HepG2 (cell line): ENCODE data around the gene FAAP20. TPM values are rescaled to one million over a fixed set of nuclear protein-coding genes. Genes with fewer than 3 reads are reported as not detected.
A peak's percentile ranks its signal among the peaks of the same experiment; 100 is the strongest.

ENCODE experiments used
- ATAC-seq: fragments of 200-7000 bp; cut with Tn5 transposase; 3 replicates; pipeline ENCODE4 v1.9.1; 2020; ENCODE audit warnings: mild to moderate bottlenecking, moderate library complexity
- Bru-seq: library from RNA; stranded (reverse); fragments of 400-500 nt; gene quantifications from one replicate; lab custom pipeline; 2021; lab: Mats Ljungman, UMichigan
- BruChase-seq, 2 experiments: library from RNA; stranded (reverse); fragments of 400-500 nt; gene quantifications; one replicate each; lab custom pipeline; 2021; lab: Mats Ljungman, UMichigan
- BruUV-seq: library from RNA; stranded (reverse); fragments of 400-500 nt; replicated peaks from 2 replicates; lab custom pipeline; 2021; lab: Mats Ljungman, UMichigan
- CTCF ChIA-PET: fragments of 300-600 bp; formaldehyde crosslinking; extraction: SDS; loops from one replicate; lab custom pipeline; 2021; ENCODE audit warnings: low total read pairs, inconsistent platforms, low intra/inter-chr PET ratio; lab: Yijun Ruan, JAX
- POLR2A ChIA-PET: fragments of 350-600 bp; sonication (Branson Sonifier 250); formaldehyde crosslinking; loops from one replicate; lab custom pipeline; 2020; ENCODE audit warnings: antibody characterized with exemption, inconsistent platforms; lab: Yijun Ruan, JAX
- DNase-seq: peaks from one replicate; pipeline ENCODE4 v3.0.0-alpha.2; 2015; ENCODE audit warnings: low spot score
- FAIRE-seq: peaks from 3 replicates; lab custom pipeline; 2011; peaks lifted over from hg19 to GRCh38; lab: Jason Lieb, UNC
- H2AFZ ChIP-seq: one replicate; pipeline ENCODE4 v1.6.1; 2011; ENCODE audit warnings: low read length, inconsistent platforms
- H3K27ac ChIP-seq: fragments of 300-600 bp; 3 replicates; pipeline ENCODE4 v1.8.0; 2011; ENCODE audit warnings: mixed run types, mild to moderate bottlenecking, mixed read lengths, low read length, inconsistent platforms; ENCODE audit not compliant: insufficient read depth; ENCODE audit errors: extremely low read length
- H3K27me3 ChIP-seq, 2 experiments: fragments of 200-600 bp in 1 of 2; 2 replicates in 1 of 2; 3 replicates in 1 of 2; pipeline versions ENCODE4 v1.6.0 to v1.8.0; 2011; ENCODE audit warnings: low read length in 2 of 2, mild to moderate bottlenecking in 2 of 2, moderate library complexity in 2 of 2, inconsistent platforms in 1 of 2; ENCODE audit not compliant: insufficient read depth in 2 of 2, control insufficient read depth in 1 of 2
- H3K36me3 ChIP-seq, 2 experiments: fragments of 200-600 bp in 1 of 2; replicated peaks in 1 of 2; 2 replicates in 1 of 2; 3 replicates in 1 of 2; pipeline versions ENCODE4 v1.5.1 to v1.8.0; 2011; ENCODE audit warnings: low read length in 2 of 2, inconsistent platforms in 1 of 2; ENCODE audit not compliant: insufficient read depth in 2 of 2, control insufficient read depth in 1 of 2
- H3K4me1 ChIP-seq: 2 replicates; pipeline ENCODE4 v1.5.1; 2012; ENCODE audit warnings: low read length, inconsistent platforms; ENCODE audit not compliant: insufficient read depth
- H3K4me2 ChIP-seq: 2 replicates; pipeline ENCODE4 v1.6.0; 2011; ENCODE audit warnings: low read depth, low read length, inconsistent platforms
- H3K4me3 ChIP-seq, 3 experiments: fragments of 200-600 bp in 1 of 3; sonication (generic), shearing (Covaris generic) in 1 of 3; replicated peaks in 1 of 3; 2 replicates each; pipeline ENCODE4 v1.5.1; 2011 to 2016; ENCODE audit warnings: low read length in 3 of 3, inconsistent platforms in 2 of 3, low read depth in 2 of 3, mild to moderate bottlenecking in 2 of 3, control low read depth in 1 of 3, mixed read lengths in 1 of 3; ENCODE audit not compliant: insufficient read depth in 1 of 3
- H3K79me2 ChIP-seq: one replicate; pipeline ENCODE4 v1.6.1; 2011; ENCODE audit warnings: low read length, inconsistent platforms; ENCODE audit not compliant: insufficient read depth
- H3K9ac ChIP-seq: 2 replicates; pipeline ENCODE4 v1.6.0; 2011; ENCODE audit warnings: mild to moderate bottlenecking, low read depth, low read length, inconsistent platforms; ENCODE audit not compliant: insufficient read depth
- H3K9me3 ChIP-seq: 2 replicates; pipeline ENCODE4 v1.5.1; 2012; ENCODE audit warnings: mild to moderate bottlenecking, low read length
- H4K20me1 ChIP-seq: 2 replicates; pipeline ENCODE4 v1.6.0; 2011; ENCODE audit warnings: inconsistent platforms, mild to moderate bottlenecking, low read length, moderate library complexity; ENCODE audit not compliant: insufficient read depth
- MXI1 ChIP-seq: IDR thresholded peaks from 3 replicates; pipeline ENCODE4 v1.6.1; 2012; ENCODE audit warnings: low read depth, low read length, inconsistent platforms, borderline replicate concordance
- PAXIP1 ChIP-seq: sonication (generic); formaldehyde crosslinking; conservative IDR thresholded peaks from 2 replicates; pipeline ENCODE4 v1.4.0; 2020; ENCODE audit warnings: mild to moderate bottlenecking, missing genetic modification reagents, moderate library complexity
- SIN3A ChIP-seq: IDR thresholded peaks from 2 replicates; pipeline ENCODE4 v1.6.1; 2011; ENCODE audit warnings: low read depth, mild to moderate bottlenecking, control low read depth, low read length, borderline replicate concordance
- SIX4 ChIP-seq: sonication (generic); formaldehyde crosslinking; IDR thresholded peaks from 2 replicates; pipeline ENCODE4 v1.4.0; 2020; ENCODE audit warnings: missing genetic modification reagents
- TBX2 ChIP-seq: sonication (generic); formaldehyde crosslinking; IDR thresholded peaks from 2 replicates; pipeline ENCODE4 v1.5.0; 2020; ENCODE audit warnings: missing genetic modification reagents, mild to moderate bottlenecking, borderline replicate concordance
- ZNF639 ChIP-seq: conservative IDR thresholded peaks from 2 replicates; pipeline ENCODE4 v1.6.1; 2018; ENCODE audit warnings: missing genetic modification reagents
- WGBS: methylation state at CpG from one replicate; pipeline ENCODE4 v1.1.6; 2017; ENCODE audit warnings: low lambda C conversion rate; 5-methylcytosine and 5-hydroxymethylcytosine counted together
- in situ Hi-C: cut with HindIII; loops from 2 replicates; pipeline ENCODE4 v1.10.0; 2017; ENCODE audit warnings: low pct_unique_long_range_greater_than_20kb; ENCODE audit not compliant: extremely low pct_ligation_motif_present
- intact Hi-C: fragments of 100-400 bp; cut with micrococcal nuclease; formaldehyde crosslinking; loops from one replicate; pipeline ENCODE4 v1.10.0; 2022; ENCODE audit not compliant: unreplicated experiment
- long read RNA-seq, 2 experiments: library from RNA in 1 of 2; library from polyadenylated mRNA in 1 of 2; stranded (forward) in 1 of 2; unstranded in 1 of 2; transcript quantifications; one replicate each; pipeline ENCODE4 v2.0.0, GENCODE V29; 2019 to 2022
- polyA minus RNA-seq, 3 experiments: library from RNA; depleted of rRNA, polyadenylated mRNA; stranded (reverse); fragments of >200 nt; gene quantifications; 2 replicates each; pipeline ENCODE4 v1.2.3, GENCODE V29; 2011; ENCODE audit warnings: low replicate concordance in 1 of 3
- polyA plus RNA-seq, 8 experiments: library from polyadenylated mRNA; depleted of rRNA in 3 of 8; stranded (reverse) in 7 of 8; unstranded in 1 of 8; fragments of >200 nt; fragmentation: Illumina TruSeq in 4 of 8; extraction: Trizol in 4 of 8; gene quantifications; 2 replicates each; pipeline versions ENCODE4 v1.2.1 to v1.2.3, GENCODE V29; 2011 to 2016; ENCODE audit warnings: low read depth in 4 of 8, missing spikeins in 1 of 8, mixed read lengths in 1 of 8; ENCODE audit not compliant: insufficient read depth in 1 of 8
- total RNA-seq, 5 experiments: library from RNA; depleted of rRNA; stranded (reverse); fragments of >200 nt; fragmentation: Illumina TruSeq; extraction: Trizol; gene quantifications; 2 replicates each; pipeline ENCODE4 v1.2.3, GENCODE V29; 2016; ENCODE audit warnings: low read depth in 1 of 5

FAAP20 gene
- total RNA-seq (2016; rRNA removed; fragmentation: Illumina TruSeq; extraction: Trizol) (10.4 and 10.8 TPM in 2 replicates), polyA plus RNA-seq (2011; rRNA removed) (9.6 and 14.4 TPM in 2 replicates), polyA minus RNA-seq (2011; rRNA and poly(A)+ RNA removed; ENCODE audit: low replicate concordance) (3.5 and 6.2 TPM in 2 replicates), Bru-seq, nascent RNA (percentile 51 among the genes with signal in this experiment), BruChase-seq, experiment 1, labeled RNA remaining after a 6-hour chase (percentile 66 among the genes with signal in this experiment), BruChase-seq, experiment 2, labeled RNA remaining after a 2-hour chase (percentile 59 among the genes with signal in this experiment)
- total RNA-seq (2016; cell fraction: cytosol; rRNA removed; fragmentation: Illumina TruSeq; extraction: Trizol; ENCODE audit: low read depth), result 25.8 and 31.3 TPM in 2 replicates
- total RNA-seq (2016; cell fraction: insoluble cytoplasmic fraction; rRNA removed; fragmentation: Illumina TruSeq; extraction: Trizol), result 9.1 and 10.5 TPM in 2 replicates
- total RNA-seq (2016; cell fraction: membrane; rRNA removed; fragmentation: Illumina TruSeq; extraction: Trizol), result 30.5 and 36.7 TPM in 2 replicates
- total RNA-seq (2016; cell fraction: nucleus; rRNA removed; fragmentation: Illumina TruSeq; extraction: Trizol), result 7.4 and 9.0 TPM in 2 replicates
- polyA plus RNA-seq (2011; cell fraction: cytosol; rRNA removed), result 8.7 and 21.7 TPM in 2 replicates
- 37.4 and 44.6 TPM in 2 replicates for polyA plus RNA-seq (2011; cell fraction: nucleus; rRNA removed)
- 24.2 and 24.5 TPM in 2 replicates for polyA plus RNA-seq (2012)
- 237 and 239 TPM in 2 replicates for polyA plus RNA-seq (2016; cell fraction: cytosol; fragmentation: Illumina TruSeq; extraction: Trizol; ENCODE audit: low read depth)
- polyA plus RNA-seq (2016; cell fraction: insoluble cytoplasmic fraction; fragmentation: Illumina TruSeq; extraction: Trizol; ENCODE audit: low read depth), result 38.7 and 46.2 TPM in 2 replicates
- polyA plus RNA-seq (2016; cell fraction: membrane; fragmentation: Illumina TruSeq; extraction: Trizol; ENCODE audit: low read depth), result 156 and 163 TPM in 2 replicates
- 44.5 and 50.9 TPM in 2 replicates for polyA plus RNA-seq (2016; cell fraction: nucleus; fragmentation: Illumina TruSeq; extraction: Trizol; ENCODE audit: insufficient read depth, low read depth)
- polyA minus RNA-seq (2011; cell fraction: cytosol; rRNA and poly(A)+ RNA removed), result 5.6 and 7.3 TPM in 2 replicates
- polyA minus RNA-seq (2011; cell fraction: nucleus; rRNA and poly(A)+ RNA removed), result 6.3 and 6.6 TPM in 2 replicates
- long read RNA-seq, experiment 1, transcript FAAP20-202 (4 exons, 729 nt), result major isoform, 30 of 53 reads
- long read RNA-seq, experiment 1, partial matches to known transcripts, result 5 of 53 reads
- long read RNA-seq, experiment 1, other reads (novel, unspliced or antisense), result 7 of 53 reads
- long read RNA-seq, experiment 2, transcript FAAP20-212 (3 exons, 701 nt), result minor isoform, 41 of 180 reads
- long read RNA-seq, experiment 2, transcript FAAP20-201 (3 exons, 569 nt), result minor isoform, 5 of 180 reads
- long read RNA-seq, experiment 2, transcript FAAP20-202 (4 exons, 729 nt), result major isoform, 63 of 180 reads
- long read RNA-seq, experiment 2, partial matches to known transcripts, result 29 of 180 reads
- long read RNA-seq, experiment 2, other reads (novel, unspliced or antisense), result 38 of 180 reads

GRCh38 chr1:2194319-2194897 lies at the start of gene FAAP20:
Gene FAAP20 (minus strand): TSS chr1:2194772. CDS start chr1:2194749, 23 bp downstream.
- FAIRE-seq (no peak), DNase-seq (peak; percentile 24), ATAC-seq (peak; percentile 33)
- Histone ChIP-seq H3K4me3 (peak within 1 kb of the TSS; percentile 76 to 85 (median 80)), H3K4me2 (peak within 1 kb of the TSS; percentile 89), H4K20me1 (no peaks in the 10 kb centered on the region), H3K79me2 (peaks cover 28% of the 10 kb centered on the region), H3K27me3 (no peaks in the 10 kb centered on the region), H3K9me3 (no peaks in the 10 kb centered on the region), H3K9ac (peak within 1 kb of the TSS; percentile 77), H3K4me1 (peaks cover 79% of the 10 kb centered on the region), H3K36me3 (no peaks in the 10 kb centered on the region), H2AFZ (no peak within 1 kb of the TSS), H3K27ac (peak within 1 kb of the TSS; percentile 77)
- in situ Hi-C loops (loop anchor here (5.0 to 25.0 kb wide), 3 partner anchors 118 to 318 kb away; no protein-coding TSS in a partner anchor), intact Hi-C loops (no loop called here)
- under 1% methylated on average over 14 of the region's 63 CpGs for WGBS
- BruUV-seq, result no TSS peak
- TF ChIP-seq TBX2 (CRISPR knock-in tag), result no peak
- TF ChIP-seq PAXIP1 (CRISPR knock-in tag), result no peak
- 0 out of 2 replicates have a peak, but pooled peaks have one; percentile 18 for TF ChIP-seq ZNF639 (CRISPR knock-in tag)
- peak; percentile 65; the same call in 1 of the 2 replicates for TF ChIP-seq SIN3A
- peak; percentile 22; the same call in 1 of the 3 replicates for TF ChIP-seq MXI1
- no peak for TF ChIP-seq SIX4 (CRISPR knock-in tag)
- ChIA-PET POLR2A (interaction anchor here (0.6 to 3.1 kb wide), 22 partner anchors 9 to 219 kb away, joined by 3 to 20 read pairs (median 6); partner anchors contain the start of genes MORN1, PEX10 and RER1), CTCF (interaction anchor here (1.1 to 2.2 kb wide), 2 partner anchors 187 to 197 kb away, joined by 3 to 30 read pairs; partner anchors contain the start of genes MORN1 and RER1)
